ENCODE data around the gene ARL15.

- no peak for TF ChIP-seq CTCF (IDR thresholded peaks at IDR 0.05)
- TF ChIP-seq POLR2A (IDR thresholded peaks at IDR 0.05) = no peak
Observed at GRCh38 chr5:53985796-53986195, 324.6 kb downstream of the ARL15 start.

Measured in vagina (tissue), 2 donors.